Measurements from ENCODE around the gene ADD3.

- no peak for TF ChIP-seq CTCF (conservative IDR thresholded peaks at IDR 0.05; ENCODE audit: low read length)
- no peak for TF ChIP-seq EZH2phosphoT487 (IDR thresholded peaks at IDR 0.05; ENCODE audit: borderline replicate concordance)
These were observed 41.0 kb downstream of the ADD3 start for GRCh38 chr10:110048781-110049180.
